DMS79 (cell line): ENCODE results near the gene MGAT4A.

Source experiments
- DNase-seq: peaks from one replicate; lab custom pipeline; 2025; lab: John Stamatoyannopoulos, UW

Gene MGAT4A

GRCh38 chr2:98731041-98731893, at the start of gene MGAT4A:
MGAT4A (minus strand) TSS chr2:98731132; CDS start chr2:98726332, 4,800 bp downstream.
- DNase-seq = peak; percentile 15

- DNase-seq = no peak
These were observed 48.0 kb upstream of the MGAT4A start for GRCh38 chr2:98778741-98779483.

- no peak for DNase-seq
These were observed 47.2 kb upstream of the MGAT4A start for GRCh38 chr2:98778151-98778550.

- DNase-seq = no peak
These were observed 46.8 kb upstream of the MGAT4A start for GRCh38 chr2:98777710-98778109.

- DNase-seq = no peak
These were observed 46.1 kb upstream of the MGAT4A start for GRCh38 chr2:98777076-98777475.

- no peak for DNase-seq
These were observed 45.2 kb upstream of the MGAT4A start for GRCh38 chr2:98776136-98776535.

GRCh38 chr2:98775146-98775986, 44.4 kb upstream of the MGAT4A start:
- peak; percentile 91 for DNase-seq

- no peak for DNase-seq
These were observed 43.0 kb upstream of the MGAT4A start for GRCh38 chr2:98773907-98774306.

- no peak for DNase-seq
These were observed 42.2 kb upstream of the MGAT4A start for GRCh38 chr2:98773169-98773568.

GRCh38 chr2:98772536-98772935, 41.6 kb upstream of the MGAT4A start:
- DNase-seq = no peak

GRCh38 chr2:98771721-98772524, 41.0 kb upstream of the MGAT4A start:
- DNase-seq = no peak

GRCh38 chr2:98771264-98771663, 40.3 kb upstream of the MGAT4A start:
- DNase-seq = no peak

- peak; percentile 58 for DNase-seq
These were observed 38.9 kb upstream of the MGAT4A start for GRCh38 chr2:98769784-98770183.

- no peak for DNase-seq
These were observed 38.2 kb upstream of the MGAT4A start for GRCh38 chr2:98769114-98769476.

- peak; percentile 19 for DNase-seq
These were observed 37.6 kb upstream of the MGAT4A start for GRCh38 chr2:98768384-98769113.

- DNase-seq = no peak
These were observed 33.6 kb upstream of the MGAT4A start for GRCh38 chr2:98764499-98764898.

GRCh38 chr2:98763209-98763951, 32.4 kb upstream of the MGAT4A start:
- DNase-seq = no peak

- DNase-seq = no peak
These were observed 31.0 kb upstream of the MGAT4A start for GRCh38 chr2:98761909-98762308.

- DNase-seq = no peak
These were observed 30.4 kb upstream of the MGAT4A start for GRCh38 chr2:98761267-98761781.
